Trophoblast cell (in vitro differentiated cells and primary cell): ENCODE results near the gene ETAA1.

ENCODE experiments used
- DNase-seq, 2 donors: peaks; one replicate each; pipeline ENCODE4 v3.0.0-alpha.2; 2016
- H2AFZ ChIP-seq: 2 replicates; pipeline ENCODE4 v1.6.1; 2013; ENCODE audit warnings: low read length, moderate library complexity, mild to moderate bottlenecking; ENCODE audit not compliant: insufficient read depth, poor library complexity
- H2AK5ac ChIP-seq: 2 replicates; pipeline ENCODE4 v1.6.1; 2013; ENCODE audit warnings: mild to moderate bottlenecking, low read length
- H2BK120ac ChIP-seq: 2 replicates; pipeline ENCODE4 v1.6.1; 2013; ENCODE audit warnings: low read length, mild to moderate bottlenecking, moderate library complexity; ENCODE audit not compliant: insufficient read depth, poor library complexity
- H2BK12ac ChIP-seq: 2 replicates; pipeline ENCODE4 v1.6.1; 2013; ENCODE audit warnings: mild to moderate bottlenecking, low read length, moderate library complexity
- H2BK5ac ChIP-seq: 2 replicates; pipeline ENCODE4 v1.6.1; 2013; ENCODE audit warnings: low read length, low read depth, moderate library complexity, mild to moderate bottlenecking; ENCODE audit not compliant: poor library complexity
- H3K14ac ChIP-seq: 2 replicates; pipeline ENCODE4 v1.6.1; 2013; ENCODE audit warnings: mild to moderate bottlenecking, low read length
- H3K18ac ChIP-seq: 2 replicates; pipeline ENCODE4 v1.6.1; 2013; ENCODE audit warnings: mild to moderate bottlenecking, low read length
- H3K23ac ChIP-seq: 2 replicates; pipeline ENCODE4 v1.6.1; 2013; ENCODE audit warnings: low read length
- H3K27ac ChIP-seq: 2 replicates; pipeline ENCODE4 v1.5.1; 2013; ENCODE audit warnings: low read depth, mild to moderate bottlenecking, inconsistent platforms, low read length, moderate library complexity
- H3K27me3 ChIP-seq: 2 replicates; pipeline ENCODE4 v1.6.1; 2013; ENCODE audit warnings: inconsistent platforms, mild to moderate bottlenecking, low read length, moderate library complexity; ENCODE audit not compliant: insufficient read depth
- H3K36me3 ChIP-seq, 2 experiments: 1 replicate in 1 of 2; 2 replicates in 1 of 2; pipeline ENCODE4 v1.6.1; 2013; ENCODE audit warnings: low read length in 2 of 2, mild to moderate bottlenecking in 2 of 2, moderate library complexity in 1 of 2; ENCODE audit not compliant: insufficient read depth in 2 of 2, control insufficient read depth in 1 of 2
- H3K4ac ChIP-seq: 2 replicates; pipeline ENCODE4 v1.6.1; 2013; ENCODE audit warnings: low read depth, mild to moderate bottlenecking, low read length, moderate library complexity
- H3K4me1 ChIP-seq, 2 experiments: 1 replicate in 1 of 2; 2 replicates in 1 of 2; pipeline ENCODE4 v1.6.1; 2013; ENCODE audit warnings: low read length in 2 of 2, mild to moderate bottlenecking in 2 of 2, moderate library complexity in 1 of 2; ENCODE audit not compliant: insufficient read depth in 2 of 2, control insufficient read depth in 1 of 2
- H3K4me2 ChIP-seq: 2 replicates; pipeline ENCODE4 v1.6.1; 2013; ENCODE audit warnings: inconsistent platforms, mild to moderate bottlenecking, low read length, moderate library complexity
- H3K4me3 ChIP-seq: 2 replicates; pipeline ENCODE4 v1.5.1; 2013; ENCODE audit warnings: mild to moderate bottlenecking, low read depth, low read length, inconsistent platforms
- H3K79me1 ChIP-seq: one replicate; pipeline ENCODE4 v1.6.1; 2013; ENCODE audit warnings: low read length
- H3K79me2 ChIP-seq: 2 replicates; pipeline ENCODE4 v1.6.1; 2013; ENCODE audit warnings: low read length, mild to moderate bottlenecking; ENCODE audit not compliant: control insufficient read depth, insufficient read depth, poor library complexity
- H3K9ac ChIP-seq: 2 replicates; pipeline ENCODE4 v1.6.1; 2013; ENCODE audit warnings: mild to moderate bottlenecking, low read length
- H3K9me3 ChIP-seq: 2 replicates; pipeline ENCODE4 v1.6.1; 2013; ENCODE audit warnings: low read depth, mild to moderate bottlenecking, control low read depth, inconsistent platforms, low read length; ENCODE audit not compliant: insufficient read depth
- H4K12ac ChIP-seq: 2 replicates; pipeline ENCODE4 v1.6.1; 2013; ENCODE audit warnings: low read depth, mild to moderate bottlenecking, low read length, moderate library complexity
- H4K8ac ChIP-seq: 2 replicates; pipeline ENCODE4 v1.6.1; 2013; ENCODE audit warnings: low read depth, mild to moderate bottlenecking, low read length, moderate library complexity
- H4K91ac ChIP-seq: one replicate; pipeline ENCODE4 v1.6.1; 2013; ENCODE audit warnings: low read depth, mild to moderate bottlenecking, low read length, moderate library complexity
- WGBS: extraction: QIAGEN DNeasy Blood & Tissue Kit; methylation state at CpG from one replicate; pipeline ENCODE4 v1.1.7; 2013; ENCODE audit warnings: missing lambda C conversion rate; ENCODE audit not compliant: insufficient read length, insufficient coverage; ENCODE audit errors: extremely low coverage; 5-methylcytosine and 5-hydroxymethylcytosine counted together

ETAA1 gene

GRCh38 chr2:67456428-67456827 is 59.3 kb downstream of the ETAA1 start:
- no peak overlapping the region for H4K91ac ChIP-seq
- no peak overlapping the region for H3K14ac ChIP-seq
- no peak overlapping the region for H2BK5ac ChIP-seq
- no peaks in the 10 kb centered on the region for H3K9me3 ChIP-seq
- H2BK120ac ChIP-seq: no peak overlapping the region
- H3K4me1 ChIP-seq: peaks cover 0 to 4% of the 10 kb centered on the region in 2 experiments
- H3K23ac ChIP-seq: no peak overlapping the region
- no peak overlapping the region for H2AFZ ChIP-seq
- H3K4me3 ChIP-seq: no peak overlapping the region
- no peak overlapping the region for H3K27ac ChIP-seq
- no peaks in the 10 kb centered on the region for H3K79me2 ChIP-seq
- no peak overlapping the region for H3K4ac ChIP-seq
- H3K27me3 ChIP-seq: no peaks in the 10 kb centered on the region
- no peak overlapping the region for H2AK5ac ChIP-seq
- no peak overlapping the region for H3K4me2 ChIP-seq
- peaks cover 7% of the 10 kb centered on the region for H3K79me1 ChIP-seq
- no peak overlapping the region for H4K12ac ChIP-seq
- H3K36me3 ChIP-seq: no peaks in the 10 kb centered on the region
- H2BK12ac ChIP-seq: no peak overlapping the region
- DNase-seq: no peak
- no peak overlapping the region for H4K8ac ChIP-seq
- H3K9ac ChIP-seq: no peak overlapping the region
- WGBS: no CpG with 5 or more reads among the region's 2 CpGs
- H3K18ac ChIP-seq: no peak overlapping the region

GRCh38 chr2:67457699-67458098 is 60.6 kb downstream of the ETAA1 start:
- no peak overlapping the region for H2AK5ac ChIP-seq
- no peaks in the 10 kb centered on the region for H3K9me3 ChIP-seq
- no peak overlapping the region for H4K12ac ChIP-seq
- no peak overlapping the region for H2BK5ac ChIP-seq
- no peaks in the 10 kb centered on the region for H3K4me1 ChIP-seq
- H4K91ac ChIP-seq: no peak overlapping the region
- no peak overlapping the region for H3K27ac ChIP-seq
- no peak overlapping the region for H3K9ac ChIP-seq
- no peak overlapping the region for H3K4me3 ChIP-seq
- peaks cover 4% of the 10 kb centered on the region for H3K79me1 ChIP-seq
- H2AFZ ChIP-seq: no peak overlapping the region
- no peaks in the 10 kb centered on the region for H3K36me3 ChIP-seq
- H3K27me3 ChIP-seq: no peaks in the 10 kb centered on the region
- H3K23ac ChIP-seq: no peak overlapping the region
- H3K18ac ChIP-seq: no peak overlapping the region
- no peak overlapping the region for H3K14ac ChIP-seq
- no CpG with 5 or more reads among the region's 4 CpGs for WGBS
- no peak overlapping the region for H4K8ac ChIP-seq
- no peak overlapping the region for H2BK12ac ChIP-seq
- no peak overlapping the region for H2BK120ac ChIP-seq
- H3K79me2 ChIP-seq: no peaks in the 10 kb centered on the region
- no peak overlapping the region for H3K4me2 ChIP-seq
- peak in 1 of 2 donors; percentile 67 for DNase-seq
- no peak overlapping the region for H3K4ac ChIP-seq

- no peak for DNase-seq
- WGBS: no CpG with 5 or more reads among the region's 2 CpGs
- Histone ChIP-seq H3K4me2 (no peak overlapping the region), H3K36me3 (no peaks in the 10 kb centered on the region), H3K14ac (no peak overlapping the region), H2BK5ac (no peak overlapping the region), H4K8ac (no peak overlapping the region), H2AK5ac (no peak overlapping the region), H3K4me1 (peaks cover 0 to 4% of the 10 kb centered on the region in 2 experiments), H4K12ac (no peak overlapping the region), H3K18ac (no peak overlapping the region), H2BK120ac (no peak overlapping the region), H4K91ac (no peak overlapping the region), H3K79me2 (no peaks in the 10 kb centered on the region), H3K4ac (no peak overlapping the region), H3K79me1 (no peaks in the 10 kb centered on the region), H3K4me3 (no peak overlapping the region), H3K9ac (no peak overlapping the region), H3K27me3 (no peaks in the 10 kb centered on the region), H2AFZ (no peak overlapping the region), H3K27ac (no peak overlapping the region), H3K9me3 (no peaks in the 10 kb centered on the region), H2BK12ac (no peak overlapping the region), H3K23ac (no peak overlapping the region)
Measured at GRCh38 chr2:67459761-67460160, 62.6 kb downstream of the ETAA1 start.
